CD4-positive, alpha-beta T cell treated with Interleukin-4 for 4 hours (primary cell): ENCODE measurements around the gene DGLUCY.
"Not testable (repeated sequence)": the region's sequence is repeated elsewhere in the genome, so short reads cannot be mapped to it uniquely, and the experiment has no call there.

Experiments used
- DNase-seq: peaks from one replicate; pipeline ENCODE4 v3.0.0-alpha.2; 2020

The DGLUCY gene

GRCh38 chr14:91238661-91239060 lies 124.8 kb downstream of the DGLUCY start:
- no peak for DNase-seq

GRCh38 chr14:91241863-91242262 lies 128.0 kb downstream of the DGLUCY start:
- DNase-seq, result peak; percentile 64

GRCh38 chr14:91242635-91243034 lies 128.8 kb downstream of the DGLUCY start:
- no peak for DNase-seq

- no peak for DNase-seq
Observed at GRCh38 chr14:91243074-91243471, 129.2 kb downstream of the DGLUCY start.

- peak; percentile 30 for DNase-seq
Observed at GRCh38 chr14:91244501-91244901, 130.6 kb downstream of the DGLUCY start, which contains the start of gene GPR68. GPR68 (minus strand) TSS chr14:91244704; CDS start chr14:91235050, 9,654 bp downstream.

GRCh38 chr14:91245029-91245428 lies 131.2 kb downstream of the DGLUCY start:
- DNase-seq, result peak; percentile 72

GRCh38 chr14:91245616-91246015 lies 131.7 kb downstream of the DGLUCY start:
- not testable (repeated sequence) for DNase-seq

GRCh38 chr14:91246051-91246852 lies 132.4 kb downstream of the DGLUCY start:
- peak; percentile 90 for DNase-seq

- peak; percentile 75 for DNase-seq
Observed at GRCh38 chr14:91249841-91250616, 136.2 kb downstream of the DGLUCY start.

- no peak for DNase-seq
Observed at GRCh38 chr14:91250912-91251311, 137.0 kb downstream of the DGLUCY start.

GRCh38 chr14:91252871-91253794 lies 139.3 kb downstream of the DGLUCY start:
- DNase-seq, result no peak

GRCh38 chr14:91253795-91254323 lies 140.0 kb downstream of the DGLUCY start:
- no peak for DNase-seq

GRCh38 chr14:91254461-91254860 lies 140.6 kb downstream of the DGLUCY start:
- no peak for DNase-seq

- DNase-seq, result no peak
Observed at GRCh38 chr14:91255026-91255695, 141.3 kb downstream of the DGLUCY start.

GRCh38 chr14:91256661-91257060 lies 142.8 kb downstream of the DGLUCY start:
- DNase-seq, result no peak

- no peak for DNase-seq
Observed at GRCh38 chr14:91257328-91258010, 143.6 kb downstream of the DGLUCY start.

- no peak for DNase-seq
Observed at GRCh38 chr14:91258011-91258618, 144.2 kb downstream of the DGLUCY start.

GRCh38 chr14:91258876-91259275 lies 145.0 kb downstream of the DGLUCY start:
- DNase-seq, result no peak

GRCh38 chr14:91261115-91261514 lies 147.2 kb downstream of the DGLUCY start:
- peak; percentile 65 for DNase-seq

GRCh38 chr14:91261986-91262549 lies 148.2 kb downstream of the DGLUCY start:
- DNase-seq, result no peak

GRCh38 chr14:91263329-91263728 lies 149.5 kb downstream of the DGLUCY start:
- no peak for DNase-seq
